ENCODE results near the gene SOX3.

SOX3 gene

DNA sequence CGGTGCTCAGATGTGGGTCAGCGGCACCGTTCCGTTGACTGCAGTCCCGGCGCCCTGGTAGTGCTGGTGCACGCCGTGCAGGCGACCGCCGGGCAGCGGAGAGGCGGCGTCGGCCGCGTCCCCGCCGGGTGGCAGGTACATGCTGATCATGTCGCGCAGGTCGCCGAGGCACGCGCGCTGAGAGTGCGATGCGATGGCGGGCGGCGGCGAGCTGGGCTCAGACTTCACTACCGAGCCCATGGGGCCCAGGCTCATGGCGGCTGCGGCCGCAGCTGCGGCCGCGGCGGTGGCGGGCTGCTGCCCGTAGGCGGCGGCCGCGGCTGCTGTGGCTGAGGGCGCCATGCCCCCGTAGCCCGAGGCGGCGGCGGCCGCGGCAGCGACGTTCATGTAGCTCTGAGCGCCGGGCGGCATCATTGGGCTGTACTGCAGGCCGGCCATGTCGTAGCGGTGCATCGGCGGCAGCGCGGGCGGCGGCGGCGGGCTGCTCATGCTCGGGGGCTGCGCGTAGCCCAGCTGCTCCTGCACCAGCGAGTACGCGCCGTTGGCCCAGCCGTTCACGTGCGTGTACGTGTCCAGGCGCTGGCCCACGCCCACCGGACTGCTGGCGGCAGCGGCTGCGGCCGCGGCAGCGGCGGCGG, 1.0 kb downstream of the SOX3 start:
- DNase-seq (ENCODE audit: low spot score in 2 of 2) (no peak), ATAC-seq (no peak)
- no peak overlapping the region for H3K27ac Mint-ChIP-seq
- no peaks in the 10 kb centered on the region for H3K36me3 Mint-ChIP-seq
- peaks cover 2% of the 10 kb centered on the region for H3K9me3 Mint-ChIP-seq
- H3K4me1 Mint-ChIP-seq, result no peaks in the 10 kb centered on the region
- no peak overlapping the region for H3K4me3 Mint-ChIP-seq

DNA sequence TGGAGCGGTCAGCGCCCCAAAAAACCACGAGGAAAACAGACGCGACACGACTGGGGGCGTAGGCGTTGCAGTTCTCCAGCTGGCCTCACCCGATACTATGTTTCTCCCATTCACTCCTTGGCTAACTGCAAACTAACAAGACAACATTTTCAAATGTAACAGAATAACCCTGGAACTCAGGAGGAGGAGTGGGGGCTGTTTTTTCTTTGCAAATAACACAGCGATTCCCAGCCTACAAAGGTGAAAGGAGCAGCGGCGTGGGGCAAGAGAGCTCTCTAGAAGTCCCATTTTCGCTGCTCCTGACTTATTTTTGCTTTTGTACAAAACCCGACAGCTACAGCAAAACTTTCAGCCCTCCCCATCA, 1.6 kb downstream of the SOX3 start:
- H3K4me1 Mint-ChIP-seq, result no peaks in the 10 kb centered on the region
- H3K27ac Mint-ChIP-seq, result no peak overlapping the region
- H3K4me3 Mint-ChIP-seq, result no peak overlapping the region
- H3K9me3 Mint-ChIP-seq, result peaks cover 4% of the 10 kb centered on the region
- no peak for ATAC-seq
- DNase-seq (ENCODE audit: low spot score in 2 of 2), result no peak
- no peaks in the 10 kb centered on the region for H3K36me3 Mint-ChIP-seq

DNA sequence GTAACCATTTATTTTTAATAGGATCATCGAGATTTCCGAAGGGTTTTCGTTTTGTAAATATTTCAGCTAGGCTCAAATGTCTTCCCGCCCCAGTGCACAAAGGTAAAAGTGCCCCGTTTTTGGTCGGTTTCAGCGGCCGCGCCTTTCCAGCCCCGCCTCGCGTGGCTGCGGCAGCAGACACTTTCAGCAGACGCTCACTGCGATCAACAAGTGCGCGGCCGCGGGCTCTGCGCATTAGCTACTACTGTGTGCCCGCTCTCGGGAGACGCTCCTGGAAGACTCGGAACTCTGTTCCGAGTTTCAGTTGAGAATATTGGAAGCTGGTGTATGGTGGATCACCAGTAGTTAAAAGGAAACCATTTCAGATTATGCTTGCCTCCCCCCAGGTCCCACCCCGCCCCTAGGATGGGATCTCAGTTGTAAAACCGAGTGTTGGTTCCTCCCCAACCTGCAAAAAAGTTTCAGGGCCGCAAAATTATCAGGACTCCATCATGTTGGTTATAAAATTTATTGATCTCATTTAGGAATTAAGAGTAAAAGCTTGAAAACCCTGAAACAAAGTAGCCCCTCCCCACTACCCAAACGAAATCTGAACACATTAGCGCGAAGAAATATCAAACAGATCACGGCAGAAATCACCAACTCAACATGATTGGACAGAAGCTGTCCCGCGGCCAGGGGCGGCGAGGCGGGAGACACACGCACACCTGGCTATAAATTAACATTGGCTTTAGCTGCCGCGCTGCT, 2.2 kb downstream of the SOX3 start:
- H3K27ac Mint-ChIP-seq, result no peak overlapping the region

DNA sequence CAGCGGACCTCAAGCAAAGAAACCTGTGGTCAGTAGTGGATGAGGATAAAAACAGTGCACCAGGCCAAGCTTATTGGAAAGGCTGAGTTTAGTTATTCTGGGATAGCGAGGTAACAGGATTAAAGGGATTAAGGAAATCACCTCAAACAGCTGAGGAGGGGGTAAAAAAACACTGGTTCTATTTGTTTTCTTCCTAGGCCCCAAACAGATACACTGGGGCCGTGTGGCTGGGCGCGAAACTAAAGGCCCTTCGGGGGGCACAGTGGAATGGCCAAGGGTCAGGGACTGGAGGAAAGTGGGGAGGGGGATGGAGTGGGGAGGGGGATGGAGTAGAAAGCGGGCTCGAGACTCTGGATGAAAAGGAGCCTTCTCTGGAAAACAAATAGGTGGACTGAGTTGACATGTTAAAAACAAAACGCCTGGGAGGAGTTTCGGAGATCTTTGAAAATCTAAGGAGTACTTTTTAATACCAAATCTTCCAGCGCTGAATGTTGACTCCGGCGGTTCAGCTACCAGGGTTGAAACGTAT, 2.9 kb downstream of the SOX3 start:
- Mint-ChIP-seq H3K4me1 (no peaks in the 10 kb centered on the region), H3K36me3 (no peaks in the 10 kb centered on the region), H3K4me3 (no peak overlapping the region), H3K27ac (no peak overlapping the region), H3K9me3 (peaks cover 4% of the 10 kb centered on the region)
- DNase-seq (ENCODE audit: low spot score in 2 of 2) (no peak), ATAC-seq (no peak)

More for the DNA sequence above, 2.2 kb downstream of the SOX3 start:
- Mint-ChIP-seq H3K36me3 (no peaks in the 10 kb centered on the region), H3K4me1 (no peaks in the 10 kb centered on the region), H3K9me3 (peaks cover 4% of the 10 kb centered on the region), H3K4me3 (no peak overlapping the region)
- ATAC-seq (no peak), DNase-seq (ENCODE audit: low spot score in 2 of 2) (no peak)

DNA sequence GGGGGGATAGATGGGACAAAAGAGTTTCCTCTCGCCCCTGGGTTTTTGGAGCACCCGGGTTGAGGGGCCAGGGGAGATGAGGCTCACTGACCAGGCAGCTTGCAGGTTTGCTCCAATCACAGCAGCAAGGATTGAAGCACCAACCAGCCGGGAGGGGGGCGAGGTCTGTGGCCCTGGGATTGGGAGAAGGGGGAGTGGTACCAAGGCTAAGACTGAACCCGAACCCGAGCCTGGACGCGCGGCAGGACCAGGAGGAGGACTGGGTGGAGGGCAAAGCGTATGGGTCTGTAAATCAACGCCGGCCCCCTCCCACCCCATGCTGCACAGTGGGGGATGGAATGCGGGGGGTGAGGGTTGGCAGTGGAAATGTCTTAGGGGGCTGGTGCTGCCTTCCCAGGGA, 3.5 kb downstream of the SOX3 start:
- Mint-ChIP-seq H3K4me1 (no peaks in the 10 kb centered on the region), H3K27ac (no peak overlapping the region), H3K4me3 (no peak overlapping the region), H3K9me3 (peaks cover 6% of the 10 kb centered on the region), H3K36me3 (no peaks in the 10 kb centered on the region)
- DNase-seq (ENCODE audit: low spot score in 2 of 2) (no peak), ATAC-seq (no peak)

DNA sequence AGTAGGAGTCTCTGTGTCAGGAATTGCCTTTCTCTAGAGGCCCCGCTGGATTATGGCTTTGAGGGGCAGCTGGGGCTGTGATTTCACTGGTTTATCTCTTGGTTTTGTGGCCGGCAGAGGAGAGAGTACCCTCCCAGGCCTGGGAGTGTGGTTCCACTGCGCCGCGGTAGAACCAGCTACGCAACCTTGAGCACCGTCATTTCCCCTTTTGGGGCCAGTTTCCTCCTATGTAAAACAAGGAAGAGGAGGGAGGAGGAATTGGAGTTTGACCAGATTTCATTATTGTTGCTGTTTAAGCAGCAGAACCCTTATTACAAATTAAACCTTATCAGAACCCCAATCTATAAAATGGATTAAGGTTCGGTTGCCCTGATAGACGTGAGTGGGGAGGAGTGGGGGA, 4.4 kb downstream of the SOX3 start:
- H3K4me1 Mint-ChIP-seq, result no peaks in the 10 kb centered on the region
- DNase-seq (ENCODE audit: low spot score in 2 of 2), result no peak
- no peaks in the 10 kb centered on the region for H3K36me3 Mint-ChIP-seq
- peaks cover 7% of the 10 kb centered on the region for H3K9me3 Mint-ChIP-seq
- H3K4me3 Mint-ChIP-seq, result no peak overlapping the region
- no peak overlapping the region for H3K27ac Mint-ChIP-seq
- ATAC-seq, result no peak

DNA sequence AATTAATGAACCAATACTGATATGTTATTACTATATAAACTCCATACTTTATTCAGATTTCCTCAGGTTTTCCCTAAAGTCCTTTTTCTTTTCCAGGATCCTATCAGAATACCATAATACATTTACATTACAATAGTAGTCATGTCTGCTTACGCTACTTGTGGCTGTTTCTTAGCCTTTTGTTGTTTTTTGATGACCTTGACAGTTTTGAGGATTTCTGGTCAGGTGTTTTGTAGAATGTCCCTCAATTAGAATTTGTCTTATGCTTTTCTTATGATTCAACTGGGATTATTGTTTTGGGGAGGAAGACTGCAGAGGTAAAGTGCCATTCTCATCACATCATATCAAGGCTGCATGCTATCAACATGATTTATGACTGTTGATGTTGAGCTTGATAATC, 9.1 kb downstream of the SOX3 start:
- ATAC-seq, result no peak
- peaks cover 14% of the 10 kb centered on the region for H3K9me3 Mint-ChIP-seq
- H3K4me1 Mint-ChIP-seq, result no peaks in the 10 kb centered on the region
- no peak overlapping the region for H3K4me3 Mint-ChIP-seq
- H3K27ac Mint-ChIP-seq, result no peak overlapping the region
- DNase-seq (ENCODE audit: low spot score in 2 of 2), result no peak
- H3K36me3 Mint-ChIP-seq, result no peaks in the 10 kb centered on the region

DNA sequence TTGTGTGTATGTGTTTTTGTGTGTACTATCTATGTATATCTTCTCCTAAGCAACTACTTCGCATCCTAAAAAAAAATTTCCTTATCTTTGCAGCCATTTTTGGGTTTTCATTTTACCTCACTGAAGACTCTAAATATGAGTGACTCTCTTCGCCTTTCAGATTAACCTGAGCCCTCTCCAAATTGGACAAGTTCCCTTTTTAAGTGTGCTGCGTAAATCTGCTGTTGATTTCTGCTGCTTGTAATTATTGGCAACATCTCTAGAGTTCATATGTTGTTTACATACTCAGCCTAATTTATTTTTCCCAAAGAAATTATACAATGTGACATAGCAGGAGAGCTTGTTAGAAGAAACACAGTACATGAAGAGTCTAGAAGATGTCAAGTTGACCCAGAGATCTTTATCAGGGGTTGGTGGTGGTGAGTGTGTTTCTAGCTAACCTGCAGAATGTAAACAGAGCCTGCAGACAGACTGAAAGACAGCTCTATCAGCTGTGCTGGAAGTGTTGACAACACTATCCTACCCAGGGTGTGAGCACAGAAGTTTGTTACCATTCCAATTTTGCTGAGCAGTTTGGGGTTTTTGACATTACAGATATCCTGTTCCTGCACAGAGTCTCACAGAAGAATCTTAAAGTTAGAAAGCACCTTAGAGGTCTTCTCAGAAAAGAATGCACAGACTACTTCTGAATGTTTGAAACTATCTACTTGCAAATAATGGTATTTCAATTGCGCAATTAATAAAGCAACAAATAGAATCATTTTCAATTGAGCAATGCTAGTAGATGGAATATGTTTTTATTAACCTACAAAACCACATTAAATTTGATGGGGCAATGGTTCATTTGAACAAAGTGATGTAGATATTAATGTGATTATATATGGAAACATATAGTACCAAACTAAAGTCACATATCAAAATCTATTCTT, 12.5 kb downstream of the SOX3 start:
- no peak for ATAC-seq
- no peak overlapping the region for H3K27ac Mint-ChIP-seq
- no peak overlapping the region for H3K4me3 Mint-ChIP-seq
- H3K4me1 Mint-ChIP-seq, result no peaks in the 10 kb centered on the region
- no peaks in the 10 kb centered on the region for H3K36me3 Mint-ChIP-seq
- no peak for DNase-seq (ENCODE audit: low spot score in 2 of 2)
- H3K9me3 Mint-ChIP-seq, result peaks cover 10% of the 10 kb centered on the region

DNA sequence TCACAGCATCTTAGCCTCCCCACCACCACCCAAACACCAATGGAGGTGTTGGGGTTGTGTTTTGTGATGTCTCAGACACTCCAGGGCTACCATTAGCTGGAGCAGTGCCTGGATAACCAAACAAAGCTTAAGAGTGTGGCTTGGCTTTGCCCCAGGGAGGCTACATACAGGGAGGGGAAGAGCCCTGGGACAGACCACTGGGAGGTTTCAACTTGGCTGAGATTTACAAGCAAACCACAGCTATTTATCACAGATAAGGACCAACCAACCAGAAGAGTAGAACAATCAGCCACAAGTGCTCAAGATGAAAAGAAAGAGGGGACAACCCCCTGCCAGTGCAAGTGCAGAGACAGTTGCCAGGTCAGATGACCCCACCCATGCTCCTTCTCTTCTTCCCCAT, 24.1 kb downstream of the SOX3 start:
- Mint-ChIP-seq H3K36me3 (no peaks in the 10 kb centered on the region), H3K27ac (no peak overlapping the region), H3K4me3 (no peak overlapping the region), H3K9me3 (peaks cover 6% of the 10 kb centered on the region), H3K4me1 (no peaks in the 10 kb centered on the region)
- no peak for ATAC-seq
- DNase-seq (ENCODE audit: low spot score in 2 of 2), result no peak

DNA sequence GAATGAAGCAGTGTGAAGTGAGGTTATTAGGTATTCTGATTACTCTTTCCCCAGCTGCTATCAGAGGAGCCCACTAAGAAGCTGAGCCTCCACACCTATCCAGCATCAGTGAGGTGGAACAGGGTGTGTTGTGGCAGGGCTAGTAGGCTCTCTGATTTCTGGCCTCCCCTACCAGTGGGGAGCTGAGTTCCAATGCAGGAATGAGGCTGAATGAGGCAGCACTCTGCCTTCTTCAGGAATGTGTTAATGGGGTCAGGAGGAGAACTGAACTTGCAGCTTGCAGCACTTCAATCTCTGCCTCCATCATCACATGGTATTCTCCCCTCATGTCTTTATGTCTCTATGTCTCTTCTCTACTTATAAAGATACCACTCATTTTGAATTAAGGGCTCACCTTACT, 26.9 kb downstream of the SOX3 start:
- Mint-ChIP-seq H3K36me3 (no peaks in the 10 kb centered on the region), H3K4me3 (no peak overlapping the region), H3K9me3 (peaks cover 3% of the 10 kb centered on the region), H3K27ac (no peak overlapping the region), H3K4me1 (no peaks in the 10 kb centered on the region)
- DNase-seq (ENCODE audit: low spot score in 2 of 2), result no peak
- no peak for ATAC-seq

DNA sequence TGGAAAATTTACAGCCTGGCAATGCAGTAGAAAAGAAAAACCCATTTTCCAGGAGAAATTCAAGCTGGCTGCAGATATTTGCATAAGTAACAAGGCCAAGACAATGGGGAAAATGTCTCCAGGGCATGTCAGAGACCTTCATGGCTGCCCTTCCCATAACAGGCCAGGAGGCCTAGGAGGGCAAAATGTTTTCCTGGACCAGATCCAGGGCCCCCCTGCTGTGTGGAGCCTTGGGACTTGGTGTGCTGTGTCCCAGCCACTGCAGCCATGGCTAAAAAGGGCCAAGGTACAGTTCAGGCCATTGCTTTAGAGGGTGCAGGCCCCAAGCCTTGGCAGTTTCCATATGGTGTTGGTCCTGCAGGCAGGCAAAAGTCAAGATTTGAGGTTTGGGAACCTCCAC, 29.8 kb downstream of the SOX3 start:
- ATAC-seq (no peak), DNase-seq (ENCODE audit: low spot score in 2 of 2) (no peak)
- H3K27ac Mint-ChIP-seq, result no peak overlapping the region
- H3K4me3 Mint-ChIP-seq, result no peak overlapping the region
- peaks cover 5% of the 10 kb centered on the region for H3K9me3 Mint-ChIP-seq
- no peaks in the 10 kb centered on the region for H3K4me1 Mint-ChIP-seq
- no peaks in the 10 kb centered on the region for H3K36me3 Mint-ChIP-seq

DNA sequence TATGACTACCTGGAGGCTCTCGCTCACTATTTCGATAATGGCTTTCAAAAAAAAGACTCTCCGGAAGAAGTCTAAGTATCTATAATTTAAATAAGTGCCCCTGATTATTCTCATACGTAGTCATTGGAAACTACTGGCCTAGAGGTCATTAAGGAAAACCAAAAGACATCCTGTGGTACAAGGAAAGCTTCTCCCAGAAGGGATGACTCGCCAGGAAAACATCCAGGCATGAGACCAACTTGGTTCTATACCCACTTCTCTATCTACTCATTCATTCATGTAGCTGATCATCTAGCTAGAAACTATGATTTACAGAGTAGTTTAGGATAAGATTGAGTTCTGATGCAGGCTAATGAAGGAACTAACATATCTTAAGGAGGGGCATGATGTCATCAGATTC, 37.7 kb downstream of the SOX3 start:
- DNase-seq (ENCODE audit: low spot score in 2 of 2) (no peak), ATAC-seq (no peak)
- Mint-ChIP-seq H3K4me1 (no peaks in the 10 kb centered on the region), H3K9me3 (peaks cover 2% of the 10 kb centered on the region), H3K27ac (no peak overlapping the region), H3K4me3 (no peak overlapping the region), H3K36me3 (no peaks in the 10 kb centered on the region)

Data from stimulated activated effector memory CD8-positive, alpha-beta T cell treated with anti-CD3 and anti-CD28 coated beads, Interleukin-12 subunit alpha, Interleukin-12 subunit beta, amount 100 ng/mL, for 72 hours (primary cell).